ENCODE data around the gene GPR148.

- no peak for TF ChIP-seq CTCF (optimal IDR thresholded peaks at IDR 0.05 in 1 of 3, IDR thresholded peaks at IDR 0.05 in 1 of 3, conservative IDR thresholded peaks at IDR 0.05 in 1 of 3; ENCODE audit: extremely low read depth in 1 of 3, insufficient read depth in 2 of 3, low read length in 3 of 3)
- TF ChIP-seq EZH2 (IDR thresholded peaks at IDR 0.05; ENCODE audit: low read length), result peak; percentile 65
Observed at GRCh38 chr2:130755256-130756052, 26.6 kb downstream of the GPR148 start, which contains the start of gene AMER3.
